ENCODE measurements around the gene DISC1. TPM values are rescaled to one million over a fixed set of nuclear protein-coding genes. Genes with fewer than 3 reads are reported as not detected.

Gene DISC1
- total and polyA plus RNA-seq, 7 experiments from 2014 or later, result 7.8 to 33.8 (median 17.1) TPM

GRCh38 chr1:232012773-232013386 is 386.3 kb downstream of the DISC1 start:
- CTCF ChIA-PET, result no interaction called here
- Mint-ChIP-seq H3K9me3 (no peaks in the 10 kb centered on the region), H3K27ac (no peak overlapping the region)

GRCh38 chr1:232014941-232015340 is 388.4 kb downstream of the DISC1 start:
- CTCF ChIA-PET, result no interaction called here
- no peak for DNase-seq
- intact Hi-C loops (cut with micrococcal nuclease), result no loop called here
- Histone ChIP-seq H3K27me3 (ENCODE audit: control insufficient read depth in 2 of 2, insufficient read depth in 2 of 2, low read length in 2 of 2) (no peaks in the 10 kb centered on the region), H3K36me3 (ENCODE audit: control insufficient read depth in 2 of 3, insufficient read depth in 3 of 3, low read length in 3 of 3) (peaks cover 0 to 5% (median 0%) of the 10 kb centered on the region in 3 experiments), H3K4me3 (ENCODE audit: low read length) (no peak overlapping the region), H3K4me1 (ENCODE audit: control insufficient read depth in 2 of 2, insufficient read depth in 2 of 2, low read length in 2 of 2) (no peaks in the 10 kb centered on the region), H3K27ac (ENCODE audit: low read depth, low read length) (no peak overlapping the region), H3K9me3 (ENCODE audit: control insufficient read depth in 2 of 3, low read length in 3 of 3) (no peaks in the 10 kb centered on the region)
- Mint-ChIP-seq H3K4me3 (no peak overlapping the region), H3K27me3 (no peaks in the 10 kb centered on the region), H3K4me1 (peaks cover 0 to 4% (median 0%) of the 10 kb centered on the region in 7 donors), H3K27ac (no peak overlapping the region), H3K36me3 (peaks cover 0 to 54% (median 14%) of the 10 kb centered on the region in 5 donors), H3K9me3 (no peaks in the 10 kb centered on the region)
- ATAC-seq, result no peak
- POLR2A ChIA-PET, result no interaction called here

More at GRCh38 chr1:232012773-232013386, 386.3 kb downstream of the DISC1 start:
- DNase-seq, result no peak
- H3K27ac ChIP-seq (ENCODE audit: low read depth, low read length), result no peak overlapping the region
- Mint-ChIP-seq H3K4me3 (no peak overlapping the region), H3K27me3 (no peaks in the 10 kb centered on the region), H3K4me1 (peaks cover 0 to 6% (median 3%) of the 10 kb centered on the region in 7 donors), H3K36me3 (peaks cover 4 to 55% (median 22%) of the 10 kb centered on the region in 5 donors)
- no peaks in the 10 kb centered on the region for H3K9me3 ChIP-seq (ENCODE audit: control insufficient read depth in 2 of 3, low read length in 3 of 3)
- H3K4me1 ChIP-seq (ENCODE audit: control insufficient read depth in 2 of 2, insufficient read depth in 2 of 2, low read length in 2 of 2), result no peaks in the 10 kb centered on the region
- H3K36me3 ChIP-seq (ENCODE audit: control insufficient read depth in 2 of 3, insufficient read depth in 3 of 3, low read length in 3 of 3), result peaks cover 0 to 12% (median 0%) of the 10 kb centered on the region in 3 experiments
- peak; percentile 34 for ATAC-seq
- no peak overlapping the region for H3K4me3 ChIP-seq (ENCODE audit: low read length)
- no peaks in the 10 kb centered on the region for H3K27me3 ChIP-seq (ENCODE audit: control insufficient read depth in 2 of 2, insufficient read depth in 2 of 2, low read length in 2 of 2)
- POLR2A ChIA-PET, result no interaction called here
- intact Hi-C loops (cut with micrococcal nuclease), result no loop called here

- DNase-seq, result no peak
- H3K36me3 Mint-ChIP-seq, result peaks cover 0 to 45% (median 10%) of the 10 kb centered on the region in 5 donors
- Histone ChIP-seq H3K9me3 (ENCODE audit: control insufficient read depth in 2 of 3, low read length in 3 of 3) (no peaks in the 10 kb centered on the region), H3K27ac (ENCODE audit: low read depth, low read length) (no peak overlapping the region), H3K4me1 (ENCODE audit: control insufficient read depth in 2 of 2, insufficient read depth in 2 of 2, low read length in 2 of 2) (no peaks in the 10 kb centered on the region), H3K27me3 (ENCODE audit: control insufficient read depth in 2 of 2, insufficient read depth in 2 of 2, low read length in 2 of 2) (no peaks in the 10 kb centered on the region), H3K4me3 (ENCODE audit: low read length) (no peak overlapping the region), H3K36me3 (ENCODE audit: control insufficient read depth in 2 of 3, insufficient read depth in 3 of 3, low read length in 3 of 3) (no peaks in the 10 kb centered on the region)
- H3K27ac Mint-ChIP-seq, result no peak overlapping the region
- no peak overlapping the region for H3K4me3 Mint-ChIP-seq
- ChIA-PET CTCF (no interaction called here), POLR2A (interaction anchor here (0.6 kb wide), 1 partner anchor 28 kb away, joined by 3 read pairs; no protein-coding TSS in a partner anchor)
- no peak for ATAC-seq
- no peaks in the 10 kb centered on the region for H3K9me3 Mint-ChIP-seq
- H3K27me3 Mint-ChIP-seq, result no peaks in the 10 kb centered on the region
- intact Hi-C loops (cut with micrococcal nuclease), result no loop called here
- peaks cover 0 to 4% (median 0%) of the 10 kb centered on the region in 7 donors for H3K4me1 Mint-ChIP-seq
Measured at GRCh38 chr1:232016616-232017015, 390.0 kb downstream of the DISC1 start.

GRCh38 chr1:232017057-232017456 is 390.5 kb downstream of the DISC1 start:
- Histone ChIP-seq H3K27me3 (ENCODE audit: control insufficient read depth in 2 of 2, insufficient read depth in 2 of 2, low read length in 2 of 2) (no peaks in the 10 kb centered on the region), H3K4me1 (ENCODE audit: control insufficient read depth in 2 of 2, insufficient read depth in 2 of 2, low read length in 2 of 2) (no peaks in the 10 kb centered on the region), H3K4me3 (ENCODE audit: low read length) (no peak overlapping the region), H3K27ac (ENCODE audit: low read depth, low read length) (no peak overlapping the region), H3K36me3 (ENCODE audit: control insufficient read depth in 2 of 3, insufficient read depth in 3 of 3, low read length in 3 of 3) (no peaks in the 10 kb centered on the region), H3K9me3 (ENCODE audit: control insufficient read depth in 2 of 3, low read length in 3 of 3) (no peaks in the 10 kb centered on the region)
- Mint-ChIP-seq H3K9me3 (no peaks in the 10 kb centered on the region), H3K4me3 (no peak overlapping the region), H3K4me1 (peaks cover 0 to 4% (median 0%) of the 10 kb centered on the region in 7 donors), H3K27me3 (no peaks in the 10 kb centered on the region), H3K27ac (no peak overlapping the region), H3K36me3 (peaks cover 0 to 41% (median 10%) of the 10 kb centered on the region in 5 donors)
- no peak for DNase-seq
- intact Hi-C loops (cut with micrococcal nuclease), result no loop called here
- no peak for ATAC-seq
- POLR2A ChIA-PET, result interaction anchor here (0.6 kb wide), 1 partner anchor 28 kb away, joined by 3 read pairs; no protein-coding TSS in a partner anchor
- CTCF ChIA-PET, result no interaction called here

GRCh38 chr1:232017759-232018158 is 391.2 kb downstream of the DISC1 start:
- Mint-ChIP-seq H3K9me3 (no peaks in the 10 kb centered on the region), H3K4me1 (peaks cover 0 to 2% (median 0%) of the 10 kb centered on the region in 7 donors), H3K27me3 (no peaks in the 10 kb centered on the region), H3K4me3 (no peak overlapping the region), H3K27ac (no peak overlapping the region), H3K36me3 (peaks cover 0 to 35% (median 8%) of the 10 kb centered on the region in 5 donors)
- no peak overlapping the region for H3K27ac ChIP-seq (ENCODE audit: low read depth, low read length)
- ChIA-PET CTCF (no interaction called here), POLR2A (no interaction called here)
- H3K4me1 ChIP-seq (ENCODE audit: control insufficient read depth in 2 of 2, insufficient read depth in 2 of 2, low read length in 2 of 2), result no peaks in the 10 kb centered on the region
- H3K36me3 ChIP-seq (ENCODE audit: control insufficient read depth in 2 of 3, insufficient read depth in 3 of 3, low read length in 3 of 3), result no peaks in the 10 kb centered on the region
- H3K4me3 ChIP-seq (ENCODE audit: low read length), result no peak overlapping the region
- DNase-seq (no peak), ATAC-seq (no peak)
- intact Hi-C loops (cut with micrococcal nuclease), result no loop called here
- no peaks in the 10 kb centered on the region for H3K27me3 ChIP-seq (ENCODE audit: control insufficient read depth in 2 of 2, insufficient read depth in 2 of 2, low read length in 2 of 2)
- no peaks in the 10 kb centered on the region for H3K9me3 ChIP-seq (ENCODE audit: control insufficient read depth in 2 of 3, low read length in 3 of 3)

DNA sequence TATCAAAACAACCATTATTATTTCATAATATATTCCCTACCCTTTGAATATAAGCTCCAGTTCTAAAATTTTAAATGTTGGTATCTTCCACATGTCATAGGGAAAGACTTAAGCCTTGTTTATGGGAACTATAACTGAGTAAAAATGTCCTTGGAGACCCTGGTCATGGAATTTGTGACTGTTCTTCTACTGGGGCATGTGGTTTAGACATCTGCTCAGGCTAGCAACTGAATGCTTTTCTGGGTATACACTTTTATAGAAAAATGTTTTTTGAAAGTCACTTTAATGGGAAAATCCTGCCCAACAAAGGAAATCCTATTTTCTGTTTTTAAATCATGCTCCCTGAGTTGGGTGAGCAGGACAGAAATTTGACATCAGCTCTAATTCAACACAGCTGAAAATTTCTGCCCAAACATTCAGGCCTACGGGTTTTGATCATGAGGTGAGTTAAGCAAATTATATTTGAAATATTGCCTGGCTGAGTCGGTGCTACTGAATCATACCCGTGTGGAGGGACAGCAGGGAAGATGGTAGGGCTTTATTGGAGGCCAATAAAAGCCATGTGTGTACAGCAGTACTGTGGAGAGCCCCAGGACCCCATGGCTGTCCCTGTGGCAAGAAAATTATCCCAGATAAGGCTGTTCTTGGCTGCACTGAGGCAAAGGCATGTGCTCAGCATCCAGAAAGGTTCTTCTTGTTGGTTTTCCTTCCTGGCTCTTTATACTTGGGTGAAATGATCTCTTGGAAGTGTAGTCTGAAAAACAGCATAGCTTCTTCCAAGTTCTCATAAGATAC is 391.8 kb downstream of the DISC1 start:
- Mint-ChIP-seq H3K4me3 (no peak overlapping the region), H3K9me3 (no peaks in the 10 kb centered on the region), H3K27ac (peak overlapping the region in 1 of 9 donors; percentile 10), H3K36me3 (peaks cover 0 to 30% (median 5%) of the 10 kb centered on the region in 5 donors), H3K27me3 (no peaks in the 10 kb centered on the region), H3K4me1 (no peaks in the 10 kb centered on the region)
- ATAC-seq (no peak), DNase-seq (no peak)
- Histone ChIP-seq H3K4me1 (ENCODE audit: control insufficient read depth in 2 of 2, insufficient read depth in 2 of 2, low read length in 2 of 2) (no peaks in the 10 kb centered on the region), H3K27me3 (ENCODE audit: control insufficient read depth in 2 of 2, insufficient read depth in 2 of 2, low read length in 2 of 2) (no peaks in the 10 kb centered on the region), H3K36me3 (ENCODE audit: control insufficient read depth in 2 of 3, insufficient read depth in 3 of 3, low read length in 3 of 3) (no peaks in the 10 kb centered on the region), H3K4me3 (ENCODE audit: low read length) (no peak overlapping the region), H3K9me3 (ENCODE audit: control insufficient read depth in 2 of 3, low read length in 3 of 3) (no peaks in the 10 kb centered on the region), H3K27ac (ENCODE audit: low read depth, low read length) (no peak overlapping the region)
- ChIA-PET POLR2A (no interaction called here), CTCF (no interaction called here)
- intact Hi-C loops (cut with micrococcal nuclease), result no loop called here

DNA sequence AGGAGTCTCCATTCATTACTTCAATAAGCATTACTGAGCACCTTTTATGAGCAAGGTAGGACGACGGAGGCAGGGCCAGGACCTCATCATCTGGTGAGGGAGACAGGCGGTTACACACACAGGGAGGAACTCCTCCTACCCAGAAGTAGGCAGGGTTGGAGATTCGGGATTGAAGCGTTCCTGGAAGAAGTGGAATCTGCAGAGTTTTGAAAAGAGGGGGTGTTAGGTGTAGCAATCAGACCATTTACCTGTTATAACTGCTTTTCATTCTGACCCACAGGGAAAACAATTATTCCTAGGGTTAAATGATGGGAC is 392.4 kb downstream of the DISC1 start:
- intact Hi-C loops (cut with micrococcal nuclease), result no loop called here
- no peak for DNase-seq
- Mint-ChIP-seq H3K27ac (peak overlapping the region in 1 of 9 donors; percentile 10), H3K4me1 (no peaks in the 10 kb centered on the region), H3K36me3 (peaks cover 0 to 30% (median 4%) of the 10 kb centered on the region in 5 donors), H3K4me3 (no peak overlapping the region), H3K27me3 (no peaks in the 10 kb centered on the region), H3K9me3 (no peaks in the 10 kb centered on the region)
- H3K9me3 ChIP-seq (ENCODE audit: control insufficient read depth in 2 of 3, low read length in 3 of 3), result no peaks in the 10 kb centered on the region
- no peak overlapping the region for H3K27ac ChIP-seq (ENCODE audit: low read depth, low read length)
- H3K4me3 ChIP-seq (ENCODE audit: low read length), result no peak overlapping the region
- no peak for ATAC-seq
- no peaks in the 10 kb centered on the region for H3K4me1 ChIP-seq (ENCODE audit: control insufficient read depth in 2 of 2, insufficient read depth in 2 of 2, low read length in 2 of 2)
- H3K27me3 ChIP-seq (ENCODE audit: control insufficient read depth in 2 of 2, insufficient read depth in 2 of 2, low read length in 2 of 2), result no peaks in the 10 kb centered on the region
- ChIA-PET CTCF (no interaction called here), POLR2A (no interaction called here)
- H3K36me3 ChIP-seq (ENCODE audit: control insufficient read depth in 2 of 3, insufficient read depth in 3 of 3, low read length in 3 of 3), result no peaks in the 10 kb centered on the region
